HT-29 (cell line): ENCODE measurements around the gene NDST1. TPM values are rescaled to one million over a fixed set of nuclear protein-coding genes. Genes with fewer than 3 reads are reported as not detected.
A peak's percentile ranks its signal among the peaks of the same experiment; 100 is the strongest.
"Not testable (repeated sequence)": the region's sequence is repeated elsewhere in the genome, so short reads cannot be mapped to it uniquely, and the experiment has no call there.

Source experiments
- DNase-seq: peaks from one replicate; pipeline ENCODE4 v3.0.0-alpha.2; 2015; ENCODE audit warnings: low spot score
- total RNA-seq: library from RNA; depleted of rRNA; stranded (reverse); fragments of >200 nt; shearing (Covaris generic); gene quantifications from 2 replicates; pipeline ENCODE4 v1.2.3, GENCODE V29; 2014

Gene NDST1
- total RNA-seq, 1 experiment from 2014 or later: 11.0 TPM

- no peak for DNase-seq
Measured at GRCh38 chr5:150506571-150507473, 1.1 kb upstream of the NDST1 start.

DNA sequence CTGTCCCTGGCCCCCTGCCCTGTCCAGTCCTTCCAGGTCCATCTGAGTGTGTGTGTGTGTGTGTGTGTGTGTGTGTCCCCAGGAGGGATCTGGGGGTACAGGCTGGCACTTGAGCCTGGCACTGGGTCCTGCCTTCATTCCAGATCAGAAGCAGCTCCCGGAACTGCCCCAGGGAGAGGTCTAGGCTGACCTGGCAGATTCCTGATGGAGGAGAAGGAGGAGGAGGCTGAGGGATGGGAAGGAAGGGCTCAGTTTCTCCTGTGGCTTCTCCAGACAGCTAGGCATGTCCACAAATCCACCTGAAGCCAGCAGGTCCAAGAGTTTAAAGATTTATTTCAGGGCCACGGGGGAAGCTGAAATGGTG, 328 bp downstream of the NDST1 start:
- no peak for DNase-seq

GRCh38 chr5:150508828-150509227, 897 bp downstream of the NDST1 start:
- no peak for DNase-seq

- no peak for DNase-seq
Measured at GRCh38 chr5:150509992-150510391, 2.1 kb downstream of the NDST1 start.

GRCh38 chr5:150510460-150511263, 2.7 kb downstream of the NDST1 start:
- no peak for DNase-seq

GRCh38 chr5:150511578-150512367, 3.8 kb downstream of the NDST1 start:
- peak; percentile 49 for DNase-seq

DNA sequence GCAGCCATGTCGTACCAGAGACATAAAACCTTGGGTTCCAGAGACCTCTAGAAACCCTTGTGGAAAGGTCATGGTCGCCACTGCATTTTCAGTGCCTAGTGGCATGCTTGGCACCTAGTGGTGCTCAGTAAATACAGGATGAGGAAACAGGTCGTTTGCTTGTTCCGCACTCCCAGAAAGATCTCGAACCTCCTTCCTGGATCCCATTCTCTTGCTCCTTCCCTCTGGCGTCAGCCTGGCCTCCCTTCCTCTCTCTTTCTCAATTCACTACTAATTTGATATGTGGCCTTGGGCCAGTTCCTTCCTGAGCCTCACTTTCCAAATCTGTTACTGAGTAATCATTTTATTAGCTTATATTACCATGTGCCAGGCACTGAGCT, 4.4 kb downstream of the NDST1 start:
- no peak for DNase-seq

- DNase-seq: no peak
Measured at GRCh38 chr5:150513375-150514309, 5.7 kb downstream of the NDST1 start.

DNA sequence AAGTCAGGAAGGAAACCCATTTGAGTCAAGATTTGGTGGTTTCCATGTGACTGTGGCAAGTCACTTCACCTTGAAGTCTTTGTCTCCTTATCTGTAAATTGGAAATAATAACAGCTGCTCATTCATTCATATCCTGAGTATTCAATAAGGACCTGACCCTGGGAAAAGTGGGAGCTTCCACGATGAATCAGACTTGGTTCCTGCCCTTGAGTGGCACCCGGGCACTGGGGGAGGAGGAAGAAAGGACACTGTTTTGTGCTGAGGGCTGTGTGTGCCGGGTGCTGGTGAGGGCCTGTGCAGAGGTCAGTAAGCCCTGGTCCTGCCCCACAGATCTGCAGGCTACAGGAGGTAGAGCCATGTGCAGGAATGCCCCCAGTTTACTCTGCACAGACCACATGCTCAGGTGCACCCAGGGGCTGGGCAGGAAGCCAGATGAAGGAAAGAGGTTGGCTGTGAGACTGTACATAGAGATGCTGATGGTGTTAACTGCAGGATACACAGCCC, 6.8 kb downstream of the NDST1 start:
- DNase-seq: peak; percentile 27

GRCh38 chr5:150515446-150515845, 7.5 kb downstream of the NDST1 start:
- DNase-seq: no peak

- DNase-seq: no peak
Measured at GRCh38 chr5:150516011-150516410, 8.1 kb downstream of the NDST1 start.

DNA sequence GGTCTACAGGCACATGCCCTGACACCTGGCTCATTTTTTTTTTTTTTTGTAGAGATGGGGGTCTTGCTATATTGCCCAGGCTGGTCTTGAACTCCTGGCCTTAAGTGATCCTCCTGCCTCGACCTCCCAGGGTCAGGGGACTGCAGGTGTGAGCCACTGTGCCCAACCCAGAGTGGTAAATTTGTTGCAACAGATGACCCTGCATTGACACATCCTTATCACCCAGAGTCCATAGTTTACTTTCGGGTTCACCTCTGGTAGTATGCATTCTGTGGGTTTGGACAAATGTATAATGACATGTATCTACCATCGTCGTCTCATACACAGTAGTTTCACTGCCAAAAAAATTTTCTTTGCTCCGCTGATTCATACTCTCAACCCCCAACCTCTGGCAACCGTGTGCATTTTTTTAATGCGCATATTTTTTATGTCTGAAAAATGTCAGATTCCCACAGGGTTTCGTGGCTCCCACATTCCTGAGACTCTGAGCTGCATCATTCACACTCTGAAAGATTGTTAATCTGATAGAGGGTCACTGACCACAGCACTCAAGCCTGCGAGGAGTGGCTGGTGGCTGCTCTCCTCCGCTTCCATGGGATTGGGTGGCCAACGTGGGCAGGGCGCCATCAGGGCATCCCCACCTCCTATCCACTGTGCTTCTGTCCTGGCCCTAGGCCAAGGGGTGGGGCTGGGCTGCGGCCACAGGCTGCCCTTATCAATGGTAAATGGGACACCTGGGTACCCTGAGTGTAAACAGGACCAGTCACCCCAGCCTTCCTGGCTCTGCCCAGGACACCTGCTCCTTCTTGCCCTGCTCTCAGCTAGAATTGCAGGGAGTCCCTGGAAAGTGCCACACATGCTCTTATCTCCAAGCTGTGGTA, 9.6 kb downstream of the NDST1 start:
- peak; percentile 87 for DNase-seq

- DNase-seq: not testable (repeated sequence)
Measured at GRCh38 chr5:150518712-150519559, 11.0 kb downstream of the NDST1 start.

- DNase-seq: no peak
Measured at GRCh38 chr5:150519560-150519945, 11.6 kb downstream of the NDST1 start.

DNA sequence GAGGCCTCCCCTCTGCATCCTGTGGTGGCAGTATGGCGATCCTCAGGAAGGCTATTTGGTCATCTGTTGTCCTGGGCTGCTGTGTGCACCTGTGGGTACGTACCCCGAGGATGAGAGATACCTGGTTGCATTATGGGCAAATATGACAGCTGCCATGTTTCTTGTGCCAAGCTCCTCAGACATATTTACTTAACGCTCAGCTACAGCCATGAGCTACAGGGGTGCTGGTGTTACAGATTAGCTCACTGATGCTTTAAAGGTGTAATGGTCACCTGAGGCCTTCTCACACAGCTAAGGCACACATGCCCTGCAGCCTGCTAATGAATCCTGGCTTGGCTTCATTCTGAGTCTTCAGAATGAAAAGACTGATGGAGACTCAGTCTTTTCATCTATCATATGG, 12.0 kb downstream of the NDST1 start:
- DNase-seq: no peak

DNA sequence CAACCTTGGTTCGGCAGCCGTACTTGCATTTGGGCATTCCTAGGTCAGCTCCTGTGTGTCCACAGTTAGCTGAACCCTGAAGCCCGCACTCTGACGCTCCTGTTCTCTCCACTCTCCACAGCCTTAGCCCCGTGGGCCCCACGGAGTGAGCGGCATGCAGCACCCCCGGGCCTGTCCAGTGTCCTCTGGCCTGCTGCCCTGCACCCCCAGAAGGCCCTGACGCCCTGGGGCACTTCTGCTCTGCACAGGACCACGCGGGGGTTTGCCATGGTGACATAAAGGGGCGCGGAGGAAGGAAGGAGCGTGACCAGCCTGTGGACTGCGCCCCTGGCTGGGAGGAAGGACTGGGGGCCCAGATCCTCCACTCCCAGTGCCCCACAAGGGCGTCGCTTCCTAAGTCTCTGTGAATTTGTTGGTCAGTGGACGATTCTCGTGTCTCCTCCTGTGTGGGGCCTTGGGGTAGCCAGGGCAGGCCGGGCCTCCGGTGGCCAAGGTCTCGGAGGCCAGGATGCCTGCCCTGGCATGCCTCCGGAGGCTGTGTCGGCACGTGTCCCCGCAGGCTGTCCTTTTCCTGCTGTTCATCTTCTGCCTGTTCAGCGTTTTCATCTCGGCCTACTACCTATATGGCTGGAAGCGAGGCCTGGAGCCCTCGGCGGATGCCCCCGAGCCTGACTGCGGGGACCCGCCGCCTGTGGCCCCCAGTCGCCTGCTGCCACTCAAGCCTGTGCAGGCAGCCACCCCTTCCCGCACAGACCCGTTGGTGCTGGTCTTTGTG, 13.0 kb downstream of the NDST1 start:
- no peak for DNase-seq

DNA sequence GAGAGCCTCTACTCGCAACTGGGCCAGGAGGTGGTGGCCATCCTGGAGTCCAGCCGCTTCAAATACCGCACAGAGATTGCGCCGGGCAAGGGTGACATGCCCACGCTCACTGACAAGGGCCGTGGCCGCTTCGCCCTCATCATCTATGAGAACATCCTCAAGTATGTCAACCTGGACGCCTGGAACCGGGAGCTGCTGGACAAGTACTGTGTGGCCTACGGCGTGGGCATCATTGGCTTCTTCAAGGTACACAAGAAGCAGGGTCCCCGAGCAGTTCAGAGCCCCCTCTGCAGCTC, 13.5 kb downstream of the NDST1 start:
- no peak for DNase-seq

DNA sequence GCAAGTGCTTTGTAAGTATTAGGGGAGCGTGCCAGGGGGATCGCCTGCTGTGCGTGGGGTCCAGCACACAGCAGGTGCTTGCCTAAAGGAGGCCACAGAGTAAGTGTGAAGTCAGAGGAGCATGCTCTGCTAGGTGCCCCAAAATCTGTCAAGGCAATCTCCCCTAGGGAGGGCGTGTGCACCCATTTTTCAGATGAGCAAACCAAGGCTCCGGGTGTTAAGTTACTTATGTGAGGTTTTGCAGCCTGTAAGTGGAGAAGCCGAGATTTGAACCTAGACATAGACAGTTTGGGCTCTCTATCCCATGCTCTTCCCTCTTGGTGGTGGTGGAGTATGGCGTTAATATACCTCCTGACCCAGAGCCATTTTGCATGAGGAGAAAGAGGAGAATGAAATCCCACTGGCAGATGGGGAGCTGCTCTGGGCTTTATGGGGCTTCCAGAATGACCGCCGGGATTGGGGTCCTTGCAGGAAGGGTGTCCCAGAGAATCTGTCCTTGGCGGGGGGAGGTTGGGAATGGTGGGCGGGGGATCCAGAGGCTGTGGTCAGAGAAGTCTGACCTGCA, 14.1 kb downstream of the NDST1 start:
- no peak for DNase-seq
